Activated naive CD4-positive, alpha-beta T cell treated with Interleukin-2 at 50 U/mL for 16 hours (primary cell): ENCODE results near the gene USP30.
"Not testable (repeated sequence)": the region's sequence is repeated elsewhere in the genome, so short reads cannot be mapped to it uniquely, and the experiment has no call there.

Source experiments
- DNase-seq: peaks from one replicate; pipeline ENCODE4 v3.0.0-alpha.2; 2020

USP30 gene

GRCh38 chr12:109053382-109054123 lies 1.2 kb downstream of the USP30 start:
- peak; percentile 30 for DNase-seq

- not testable (repeated sequence) for DNase-seq
Measured at GRCh38 chr12:109054124-109054513, 1.7 kb downstream of the USP30 start.

- DNase-seq, result no peak
Measured at GRCh38 chr12:109054520-109054919, 2.1 kb downstream of the USP30 start.

GRCh38 chr12:109056891-109057290 lies 4.5 kb downstream of the USP30 start:
- no peak for DNase-seq

- no peak for DNase-seq
Measured at GRCh38 chr12:109057376-109057775, 5.0 kb downstream of the USP30 start.

GRCh38 chr12:109058773-109059172 lies 6.4 kb downstream of the USP30 start:
- DNase-seq, result no peak

GRCh38 chr12:109064143-109064542 lies 11.8 kb downstream of the USP30 start:
- DNase-seq, result no peak

GRCh38 chr12:109065154-109065852 lies 12.9 kb downstream of the USP30 start:
- no peak for DNase-seq

GRCh38 chr12:109065853-109066193 lies 13.4 kb downstream of the USP30 start:
- no peak for DNase-seq

- no peak for DNase-seq
Measured at GRCh38 chr12:109069307-109070271, 17.2 kb downstream of the USP30 start.

- no peak for DNase-seq
Measured at GRCh38 chr12:109074866-109075265, 22.5 kb downstream of the USP30 start.

GRCh38 chr12:109082751-109083150 lies 30.4 kb downstream of the USP30 start:
- DNase-seq, result no peak

- no peak for DNase-seq
Measured at GRCh38 chr12:109084425-109084824, 32.0 kb downstream of the USP30 start.

- no peak for DNase-seq
Measured at GRCh38 chr12:109085590-109085989, 33.2 kb downstream of the USP30 start.

GRCh38 chr12:109087250-109087649 lies 34.9 kb downstream of the USP30 start:
- DNase-seq, result no peak

- DNase-seq, result no peak
Measured at GRCh38 chr12:109088818-109089217, 36.4 kb downstream of the USP30 start.

- no peak for DNase-seq
Measured at GRCh38 chr12:109089683-109090082, 37.3 kb downstream of the USP30 start.

- no peak for DNase-seq
Measured at GRCh38 chr12:109092497-109093021, 40.2 kb downstream of the USP30 start.

- DNase-seq, result peak; percentile 95
Measured at GRCh38 chr12:109093022-109093918, 40.9 kb downstream of the USP30 start, which contains the start of gene ALKBH2. TSS of gene ALKBH2 (minus strand) at chr12:109093472. CDS start at chr12:109092786, 686 bp downstream.

- DNase-seq, result no peak
Measured at GRCh38 chr12:109097140-109097434, 44.7 kb downstream of the USP30 start.

GRCh38 chr12:109097435-109098182 lies 45.2 kb downstream of the USP30 start, which contains the start of gene UNG:
TSS of gene UNG (plus strand) at chr12:109097597. CDS start at chr12:109097680, 83 bp downstream.
- DNase-seq, result peak; percentile 98
